ENCODE data around the gene HEATR1. TPM values are rescaled to one million over a fixed set of nuclear protein-coding genes. Genes with fewer than 3 reads are reported as not detected.

The HEATR1 gene
- total RNA-seq, 1 experiment from 2014 or later, result 53.6 TPM

DNA sequence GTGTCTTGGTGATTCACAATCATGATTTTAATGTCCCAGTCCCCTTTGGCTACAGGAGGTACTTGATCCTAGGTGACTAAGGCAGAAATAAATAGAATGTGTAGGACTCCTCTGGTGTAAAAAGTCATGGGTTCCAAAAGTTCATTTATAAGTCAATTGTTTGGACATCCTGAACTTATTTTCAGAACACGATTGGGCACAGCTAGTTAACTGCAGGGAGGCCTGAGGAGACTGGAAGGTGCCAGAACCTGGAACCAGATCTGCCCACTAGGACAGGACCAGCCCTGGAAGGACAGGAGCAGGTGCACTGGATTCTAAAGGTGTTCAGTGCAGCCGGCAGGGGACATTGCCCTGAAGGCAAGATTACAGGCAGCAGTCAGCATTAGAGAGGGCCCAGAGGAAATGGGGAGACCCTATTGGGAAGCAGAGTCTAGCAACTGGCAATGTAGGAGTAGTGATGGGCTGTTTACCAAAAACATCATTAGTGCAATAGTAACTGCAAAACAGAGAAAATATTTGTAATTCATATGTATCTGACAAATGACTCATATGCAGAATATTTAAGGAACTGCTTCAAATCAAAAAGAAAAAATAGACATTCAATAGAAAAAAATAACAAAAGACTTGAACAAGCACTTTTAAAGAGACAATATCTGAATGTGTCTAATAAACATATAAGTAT lies 23.6 kb upstream of the HEATR1 start:
- Histone ChIP-seq H3K9me2 (replicated peaks; ENCODE audit: insufficient read depth, low read length) (no peaks in the 10 kb centered on the region), H3K79me2 (ENCODE audit: low read length) (no peaks in the 10 kb centered on the region), H3K9ac (ENCODE audit: low read length) (no peak overlapping the region), H3K36me3 (ENCODE audit: insufficient read depth, low read length) (no peaks in the 10 kb centered on the region), H3K4me3 (ENCODE audit: low read length) (no peak overlapping the region), H3K4me2 (ENCODE audit: low read depth, low read length, poor library complexity, severe bottlenecking) (no peak overlapping the region), H3K9me3 (ENCODE audit: low read length) (no peaks in the 10 kb centered on the region), H3K27me3 (ENCODE audit: low read length) (no peaks in the 10 kb centered on the region), H3K4me1 (ENCODE audit: low read length) (no peaks in the 10 kb centered on the region), H3K27ac (ENCODE audit: low read length) (no peak overlapping the region), H2AFZ (ENCODE audit: low read length) (no peak overlapping the region), H4K20me1 (ENCODE audit: insufficient read depth, low read depth, low read length) (no peaks in the 10 kb centered on the region)
- no peak for DNase-seq

DNA sequence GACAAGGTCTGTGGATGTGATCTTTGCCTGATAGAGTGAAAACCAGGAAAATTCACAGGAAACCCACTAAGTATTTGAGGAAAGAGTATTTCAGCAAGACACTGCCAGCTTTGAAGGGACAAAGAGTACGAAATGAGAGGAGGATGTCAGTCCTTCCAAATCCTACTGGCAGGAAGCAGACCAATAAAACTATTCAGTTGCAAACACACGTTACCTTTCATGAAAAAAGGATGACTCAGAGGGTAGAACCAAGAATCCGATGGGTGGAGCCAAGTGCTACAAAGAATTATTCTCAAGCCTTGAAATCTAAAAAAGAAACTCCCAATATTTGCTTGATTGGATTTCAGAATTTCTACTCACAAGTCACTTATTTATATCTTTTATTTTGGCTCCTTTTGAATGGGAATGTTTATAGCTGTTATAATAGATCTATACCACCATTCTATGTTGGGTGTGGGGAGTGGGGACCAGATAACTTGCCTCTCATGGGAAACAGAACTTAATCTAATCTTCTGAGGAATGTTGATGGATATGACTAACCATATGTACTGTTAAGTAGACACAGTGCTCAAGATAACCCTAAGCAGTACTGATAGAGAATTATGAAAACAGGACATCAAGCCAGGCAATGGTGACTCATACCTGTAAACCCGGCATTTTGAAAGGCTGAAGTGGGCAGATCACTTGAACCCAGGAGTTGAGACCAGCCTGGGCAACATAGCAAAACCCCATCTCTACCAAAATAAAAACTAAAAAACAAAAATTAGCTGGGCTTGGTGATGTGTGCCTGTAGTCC lies 19.3 kb upstream of the HEATR1 start:
- Histone ChIP-seq H3K36me3 (ENCODE audit: insufficient read depth, low read length) (no peaks in the 10 kb centered on the region), H3K27me3 (ENCODE audit: low read length) (no peaks in the 10 kb centered on the region), H2AFZ (ENCODE audit: low read length) (no peak overlapping the region), H3K9ac (ENCODE audit: low read length) (no peak overlapping the region), H3K4me3 (ENCODE audit: low read length) (no peak overlapping the region), H3K9me2 (replicated peaks; ENCODE audit: insufficient read depth, low read length) (no peaks in the 10 kb centered on the region), H3K27ac (ENCODE audit: low read length) (no peak overlapping the region), H4K20me1 (ENCODE audit: insufficient read depth, low read depth, low read length) (no peaks in the 10 kb centered on the region), H3K4me1 (ENCODE audit: low read length) (no peaks in the 10 kb centered on the region), H3K9me3 (ENCODE audit: low read length) (no peaks in the 10 kb centered on the region), H3K4me2 (ENCODE audit: low read depth, low read length, poor library complexity, severe bottlenecking) (no peak overlapping the region), H3K79me2 (ENCODE audit: low read length) (no peaks in the 10 kb centered on the region)
- no peak for DNase-seq

DNA sequence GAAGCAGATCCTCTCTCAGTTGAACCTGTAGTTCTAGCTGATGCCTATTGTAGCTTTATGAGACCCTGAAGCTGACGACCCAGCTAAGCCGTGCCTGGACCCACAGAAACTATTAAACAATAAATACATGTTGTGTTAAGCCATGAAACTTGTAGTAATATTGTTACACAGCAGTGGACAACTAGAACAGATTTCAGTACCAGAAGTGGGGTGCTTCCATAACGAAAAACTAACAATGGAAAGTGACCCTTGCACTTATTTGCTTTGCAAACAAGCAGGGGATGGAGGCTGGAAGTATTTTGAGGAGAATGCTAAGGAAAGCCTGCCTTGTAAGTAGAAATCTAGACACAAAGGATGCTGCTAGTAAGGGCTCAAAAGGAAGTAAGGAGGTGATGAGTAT lies 18.1 kb upstream of the HEATR1 start:
- H3K9me3 ChIP-seq (ENCODE audit: low read length), result no peaks in the 10 kb centered on the region
- no peaks in the 10 kb centered on the region for H4K20me1 ChIP-seq (ENCODE audit: insufficient read depth, low read depth, low read length)
- no peaks in the 10 kb centered on the region for H3K27me3 ChIP-seq (ENCODE audit: low read length)
- H2AFZ ChIP-seq (ENCODE audit: low read length), result no peak overlapping the region
- no peaks in the 10 kb centered on the region for H3K4me1 ChIP-seq (ENCODE audit: low read length)
- H3K9me2 ChIP-seq (replicated peaks; ENCODE audit: insufficient read depth, low read length), result no peaks in the 10 kb centered on the region
- H3K79me2 ChIP-seq (ENCODE audit: low read length), result no peaks in the 10 kb centered on the region
- H3K4me3 ChIP-seq (ENCODE audit: low read length), result no peak overlapping the region
- H3K9ac ChIP-seq (ENCODE audit: low read length), result no peak overlapping the region
- no peaks in the 10 kb centered on the region for H3K36me3 ChIP-seq (ENCODE audit: insufficient read depth, low read length)
- DNase-seq, result no peak
- H3K4me2 ChIP-seq (ENCODE audit: low read depth, low read length, poor library complexity, severe bottlenecking), result no peak overlapping the region
- H3K27ac ChIP-seq (ENCODE audit: low read length), result no peak overlapping the region

DNA sequence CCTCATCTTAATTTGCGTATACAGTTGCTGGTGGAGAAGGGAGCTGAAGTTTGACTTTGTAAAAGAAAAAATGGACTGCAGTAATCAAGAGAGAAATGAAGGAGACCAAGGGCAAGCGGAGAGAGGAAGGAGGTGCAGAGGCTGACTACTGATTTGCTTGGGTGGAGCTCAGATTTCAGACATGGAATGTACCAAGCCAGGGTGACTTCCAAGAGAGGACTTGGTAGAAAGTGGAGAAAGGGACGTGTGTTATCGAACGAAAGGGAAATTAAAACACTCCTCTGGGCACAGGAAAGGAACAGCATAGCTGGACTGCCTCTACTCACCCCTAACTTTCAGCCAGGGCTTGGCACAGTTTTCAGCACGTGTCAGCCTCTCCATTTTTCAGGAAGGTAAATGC lies 15.1 kb upstream of the HEATR1 start:
- H3K27me3 ChIP-seq (ENCODE audit: low read length), result no peaks in the 10 kb centered on the region
- no peaks in the 10 kb centered on the region for H3K9me2 ChIP-seq (replicated peaks; ENCODE audit: insufficient read depth, low read length)
- H3K4me3 ChIP-seq (ENCODE audit: low read length), result no peak overlapping the region
- no peaks in the 10 kb centered on the region for H3K4me1 ChIP-seq (ENCODE audit: low read length)
- H2AFZ ChIP-seq (ENCODE audit: low read length), result no peak overlapping the region
- no peaks in the 10 kb centered on the region for H4K20me1 ChIP-seq (ENCODE audit: insufficient read depth, low read depth, low read length)
- H3K9me3 ChIP-seq (ENCODE audit: low read length), result no peaks in the 10 kb centered on the region
- H3K9ac ChIP-seq (ENCODE audit: low read length), result no peak overlapping the region
- H3K36me3 ChIP-seq (ENCODE audit: insufficient read depth, low read length), result no peaks in the 10 kb centered on the region
- no peaks in the 10 kb centered on the region for H3K79me2 ChIP-seq (ENCODE audit: low read length)
- no peak for DNase-seq
- H3K4me2 ChIP-seq (ENCODE audit: low read depth, low read length, poor library complexity, severe bottlenecking), result no peak overlapping the region
- no peak overlapping the region for H3K27ac ChIP-seq (ENCODE audit: low read length)

DNA sequence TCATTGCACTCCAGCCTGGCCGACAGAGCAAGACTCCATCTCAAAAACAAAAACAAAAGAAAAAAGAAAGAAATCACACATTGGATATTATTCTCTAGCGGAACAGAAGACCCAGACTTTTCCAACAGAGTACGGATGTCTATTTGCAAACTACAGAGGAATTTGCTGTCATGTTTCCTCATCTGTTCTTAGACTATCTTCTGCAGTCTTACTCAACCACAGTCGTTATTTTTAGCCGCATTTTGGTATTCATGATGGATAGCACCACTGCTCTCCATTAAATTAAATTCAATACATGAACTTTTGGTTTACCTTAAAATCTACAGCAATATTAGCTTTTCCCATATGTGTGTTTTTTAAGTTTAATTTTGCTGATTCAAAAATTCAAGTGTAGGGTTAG lies 14.2 kb upstream of the HEATR1 start:
- no peaks in the 10 kb centered on the region for H3K9me3 ChIP-seq (ENCODE audit: low read length)

DNA sequence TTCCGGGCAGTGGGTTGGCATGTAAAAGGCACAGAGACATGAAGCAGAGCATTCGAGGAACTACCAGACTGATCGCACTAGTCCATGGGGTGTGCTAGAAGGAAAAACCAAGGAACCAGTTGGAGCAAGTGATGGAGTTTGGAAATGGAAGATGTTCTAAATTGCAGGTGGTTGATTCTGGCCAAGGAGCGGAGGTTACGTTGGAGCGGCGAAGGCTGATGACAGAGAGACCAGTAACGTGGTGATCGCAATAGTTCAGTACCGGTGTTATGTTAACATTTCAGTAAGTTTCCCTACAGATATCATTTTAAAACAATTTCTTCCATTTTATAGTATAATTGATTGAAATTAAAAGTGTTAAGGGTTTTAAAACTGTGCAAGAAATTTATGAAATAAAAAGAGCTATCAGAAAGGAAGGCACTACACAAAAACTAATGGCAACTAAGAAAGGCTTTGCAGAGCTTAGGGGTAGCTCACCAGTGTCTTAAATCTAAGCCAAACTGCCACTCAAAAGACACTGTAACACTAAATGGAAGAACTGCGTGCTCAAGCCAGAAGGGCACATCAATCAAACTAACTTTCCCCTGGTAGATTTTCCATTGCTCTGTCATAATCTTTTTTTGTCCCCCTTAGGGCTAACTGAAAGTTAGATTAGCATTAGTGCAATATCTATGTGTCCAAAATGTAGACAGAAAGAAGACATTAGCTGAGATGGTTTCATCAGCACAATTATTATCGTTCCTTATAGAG lies 11.3 kb upstream of the HEATR1 start:
- Histone ChIP-seq H3K27ac (ENCODE audit: low read length) (no peak overlapping the region), H3K4me1 (ENCODE audit: low read length) (no peaks in the 10 kb centered on the region), H3K4me3 (ENCODE audit: low read length) (no peak overlapping the region), H3K4me2 (ENCODE audit: low read depth, low read length, poor library complexity, severe bottlenecking) (no peak overlapping the region), H3K79me2 (ENCODE audit: low read length) (no peaks in the 10 kb centered on the region), H3K27me3 (ENCODE audit: low read length) (peaks cover 4% of the 10 kb centered on the region; the same call in 1 of the 2 replicates), H3K9me3 (ENCODE audit: low read length) (no peaks in the 10 kb centered on the region), H3K36me3 (ENCODE audit: insufficient read depth, low read length) (no peaks in the 10 kb centered on the region), H2AFZ (ENCODE audit: low read length) (no peak overlapping the region), H4K20me1 (ENCODE audit: insufficient read depth, low read depth, low read length) (no peaks in the 10 kb centered on the region), H3K9ac (ENCODE audit: low read length) (no peak overlapping the region), H3K9me2 (replicated peaks; ENCODE audit: insufficient read depth, low read length) (no peaks in the 10 kb centered on the region)
- no peak for DNase-seq

More for the DNA sequence above, 14.2 kb upstream of the HEATR1 start:
- Histone ChIP-seq H4K20me1 (ENCODE audit: insufficient read depth, low read depth, low read length) (no peaks in the 10 kb centered on the region), H3K9me2 (replicated peaks; ENCODE audit: insufficient read depth, low read length) (no peaks in the 10 kb centered on the region), H3K36me3 (ENCODE audit: insufficient read depth, low read length) (no peaks in the 10 kb centered on the region), H2AFZ (ENCODE audit: low read length) (no peak overlapping the region), H3K4me3 (ENCODE audit: low read length) (no peak overlapping the region), H3K27ac (ENCODE audit: low read length) (no peak overlapping the region), H3K4me1 (ENCODE audit: low read length) (no peaks in the 10 kb centered on the region), H3K27me3 (ENCODE audit: low read length) (no peaks in the 10 kb centered on the region), H3K4me2 (ENCODE audit: low read depth, low read length, poor library complexity, severe bottlenecking) (no peak overlapping the region), H3K79me2 (ENCODE audit: low read length) (no peaks in the 10 kb centered on the region), H3K9ac (ENCODE audit: low read length) (no peak overlapping the region)
- DNase-seq, result no peak

DNA sequence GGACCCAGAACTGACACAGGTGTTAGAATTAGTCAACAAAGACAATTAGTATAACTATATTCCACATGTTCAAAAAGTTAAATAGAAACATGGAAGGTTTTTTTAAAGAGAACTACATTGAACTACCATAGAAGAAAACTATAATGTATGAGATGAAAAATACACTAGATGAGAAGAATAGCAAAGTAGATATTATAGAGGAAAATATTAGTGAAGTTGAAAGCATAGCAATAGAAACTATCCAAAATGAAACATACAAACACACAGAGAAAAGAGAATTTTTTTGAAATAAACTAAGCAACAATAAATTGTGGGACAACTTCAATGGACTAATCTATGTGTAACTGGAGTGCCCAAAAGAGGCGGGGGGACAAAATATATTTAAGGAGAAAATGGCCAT lies 8.0 kb upstream of the HEATR1 start:
- Histone ChIP-seq H3K36me3 (ENCODE audit: insufficient read depth, low read length) (no peaks in the 10 kb centered on the region), H3K9ac (ENCODE audit: low read length) (no peak overlapping the region), H3K27me3 (ENCODE audit: low read length) (peaks cover 4% of the 10 kb centered on the region; the same call in 1 of the 2 replicates), H3K4me1 (ENCODE audit: low read length) (no peaks in the 10 kb centered on the region), H3K4me3 (ENCODE audit: low read length) (no peak overlapping the region), H4K20me1 (ENCODE audit: insufficient read depth, low read depth, low read length) (no peaks in the 10 kb centered on the region), H3K4me2 (ENCODE audit: low read depth, low read length, poor library complexity, severe bottlenecking) (no peak overlapping the region), H3K9me3 (ENCODE audit: low read length) (no peaks in the 10 kb centered on the region), H3K79me2 (ENCODE audit: low read length) (no peaks in the 10 kb centered on the region), H3K9me2 (replicated peaks; ENCODE audit: insufficient read depth, low read length) (no peaks in the 10 kb centered on the region), H3K27ac (ENCODE audit: low read length) (no peak overlapping the region), H2AFZ (ENCODE audit: low read length) (no peak overlapping the region)
- no peak for DNase-seq
